ENCODE results near the gene TPD52L2.

Gene TPD52L2

DNA sequence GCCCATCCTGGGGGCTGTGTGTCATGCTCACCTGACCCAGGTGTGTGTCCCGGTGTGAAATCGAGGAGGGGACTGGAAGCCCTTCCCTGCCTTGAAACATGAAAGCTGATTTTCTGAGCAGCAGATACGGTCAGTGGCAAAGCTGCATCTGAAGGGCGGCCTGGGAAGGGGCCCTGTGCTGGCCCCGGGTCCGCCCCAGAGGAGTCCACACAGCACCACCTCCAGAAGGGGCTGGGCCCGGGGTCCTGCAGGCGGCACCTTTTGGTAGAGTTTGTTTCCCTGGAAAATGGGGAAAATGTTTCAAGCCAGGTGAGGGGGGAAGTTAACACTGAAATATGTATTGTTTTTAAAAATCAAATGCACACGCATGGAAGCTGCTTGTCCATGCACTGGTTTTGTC lies 70.4 kb downstream of the TPD52L2 start:
- no peak for DNase-seq

DNA sequence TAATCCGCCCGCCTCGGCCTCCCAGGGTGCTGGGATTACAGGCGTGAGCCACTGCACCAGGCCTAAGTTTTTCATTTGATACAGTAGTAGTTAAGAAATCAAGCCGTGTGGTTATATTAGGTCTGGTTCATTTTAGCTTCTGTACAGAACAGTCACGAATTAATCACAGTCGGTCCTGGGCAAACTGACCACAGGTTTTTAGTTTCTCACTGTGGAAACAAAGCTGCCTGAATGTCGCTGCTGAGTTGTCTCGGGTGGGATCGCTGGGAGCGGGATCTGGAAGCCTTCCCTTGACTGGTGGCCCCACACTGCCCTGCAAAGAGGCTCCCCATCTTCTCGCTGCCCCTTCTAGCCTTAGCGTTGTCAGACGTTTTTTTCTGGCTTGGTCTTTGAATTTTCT lies 72.5 kb downstream of the TPD52L2 start:
- DNase-seq: no peak

DNA sequence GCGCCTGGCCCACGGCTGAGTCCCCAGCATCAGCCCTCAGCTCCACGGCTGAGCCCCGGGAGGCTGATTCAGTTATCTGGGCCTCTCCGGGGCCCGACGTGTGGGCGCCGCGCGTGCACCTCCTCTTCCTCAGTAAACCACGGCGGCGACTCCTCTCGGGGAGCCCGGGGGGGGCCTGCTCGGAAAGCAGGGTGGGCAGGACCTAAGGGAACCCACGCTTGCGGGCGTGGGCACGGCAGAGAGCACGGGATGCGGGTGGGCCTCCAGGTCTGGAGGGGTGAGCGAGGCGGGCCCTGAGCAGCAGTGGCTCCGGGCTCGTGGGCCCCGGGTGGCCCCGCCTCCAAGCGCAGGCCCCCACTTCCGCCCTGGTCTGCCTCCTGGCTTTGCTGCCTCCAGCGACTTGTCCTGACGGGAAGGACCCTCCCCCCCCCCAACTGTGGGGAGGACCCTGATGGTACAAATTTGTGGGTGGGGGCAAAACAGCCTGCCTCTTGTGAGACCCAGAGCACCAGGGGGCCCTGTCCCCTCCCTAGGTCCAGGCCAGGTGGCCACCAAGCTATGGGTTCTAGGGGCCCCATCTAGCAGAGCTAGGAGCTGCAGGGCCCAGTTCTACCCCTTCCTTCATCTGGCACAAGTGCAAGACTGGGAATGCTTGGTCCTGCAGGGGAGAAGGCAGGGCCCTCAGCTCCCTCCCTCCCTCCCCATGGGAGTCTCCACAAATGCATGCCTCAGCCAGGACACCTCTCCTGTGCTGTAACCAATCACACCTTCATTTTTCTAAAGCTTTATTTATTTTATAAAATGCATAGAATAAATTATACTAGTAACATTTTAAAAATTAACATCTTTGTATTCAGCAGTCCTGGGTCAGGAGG lies 74.2 kb downstream of the TPD52L2 start:
- no peak for DNase-seq

DNA sequence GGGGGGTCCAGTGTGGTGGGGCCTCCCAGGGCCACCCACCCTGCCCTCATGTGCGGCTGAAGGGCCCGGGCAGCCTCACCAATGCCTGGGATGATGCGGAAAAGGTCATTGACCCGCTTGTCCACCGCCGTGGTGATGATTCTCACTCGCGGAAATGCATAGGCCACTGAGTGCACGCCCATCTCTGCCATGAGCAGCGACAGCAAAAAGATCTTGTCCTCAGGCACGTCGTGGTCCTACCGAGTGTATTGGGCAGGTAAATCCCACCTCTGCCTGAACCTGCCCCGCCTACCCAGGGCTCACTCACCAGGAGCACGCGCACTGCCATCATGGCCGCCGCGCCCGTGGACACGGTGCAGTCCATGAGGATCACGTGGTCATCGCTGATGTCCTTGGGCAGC lies 75.0 kb downstream of the TPD52L2 start:
- DNase-seq: no peak

DNA sequence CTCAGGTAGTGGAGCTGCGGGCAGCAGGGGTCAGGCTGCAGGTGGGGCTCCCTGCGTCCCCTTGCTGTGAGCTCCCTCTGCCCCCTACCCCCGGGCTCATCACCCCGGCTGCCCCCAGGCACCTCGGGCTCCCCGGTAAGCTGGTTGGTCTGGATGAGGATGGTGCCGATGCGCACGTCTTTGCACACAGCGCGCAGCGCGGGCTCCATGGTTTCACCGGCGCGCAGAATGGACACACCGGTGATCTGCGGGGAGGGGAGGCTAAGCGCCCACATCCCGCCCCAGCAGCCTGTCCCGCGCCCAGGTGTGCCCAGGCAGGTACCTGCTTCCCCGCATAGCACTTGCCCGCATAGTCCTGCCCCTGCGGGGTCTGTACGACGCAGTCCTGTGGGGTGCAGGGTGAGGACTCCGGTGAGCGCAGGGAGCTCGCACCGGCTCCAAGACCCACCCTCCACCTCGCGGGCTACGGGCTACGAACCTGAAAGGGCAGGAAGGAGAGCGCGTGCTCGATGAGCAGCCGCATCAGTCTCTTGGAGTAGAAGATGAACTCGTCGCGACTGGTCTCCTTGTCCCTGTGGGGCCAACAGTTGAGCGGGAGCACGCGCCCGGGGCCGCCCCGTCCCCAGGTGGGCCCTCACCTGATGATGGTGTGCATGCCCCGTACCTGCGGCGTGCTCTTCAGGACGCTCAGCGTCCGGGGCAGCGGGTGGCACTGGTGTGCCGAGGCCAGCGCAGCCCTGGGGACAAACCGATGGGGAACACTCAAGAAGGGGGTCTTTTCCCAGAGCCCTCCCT lies 75.6 kb downstream of the TPD52L2 start:
- DNase-seq: no peak

Measured in activated CD4-positive, alpha-beta T cell treated with anti-CD3 and anti-CD28 coated beads, Interleukin-10, Interleukin-2, amounts not matched to agents 100 ng/mL and 50 ng/mL, durations not matched to agents 16 hours and 8 hours (primary cell).